HG03066 (cell line): ENCODE results near the gene RSU1.

Source experiments
- ATAC-seq: cut with Tn5 transposase; IDR thresholded peaks from one replicate; pipeline ENCODE4 v1.9.1; 2021; ENCODE audit warnings: low read depth; ENCODE audit not compliant: unreplicated experiment

Gene RSU1

DNA sequence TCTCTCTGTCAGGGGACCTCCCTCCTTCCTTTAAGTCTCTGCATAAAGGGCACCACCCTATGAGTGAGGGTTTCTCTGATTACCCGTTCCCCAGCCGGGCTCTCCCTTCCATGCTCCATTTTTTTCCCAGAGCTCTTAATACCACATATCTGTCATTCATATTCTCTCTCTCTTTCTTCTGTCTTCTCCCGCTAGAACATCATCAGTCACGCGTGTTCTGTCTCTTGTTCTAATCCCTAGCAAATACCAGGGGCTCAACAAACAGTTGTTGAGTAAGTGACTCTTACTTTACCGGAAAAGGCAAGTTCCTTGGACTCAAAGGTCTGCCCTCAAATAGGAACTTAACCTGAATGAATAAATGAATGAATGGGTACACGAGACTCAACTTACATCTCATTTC lies 68.5 kb downstream of the RSU1 start:
- ATAC-seq: no peak

DNA sequence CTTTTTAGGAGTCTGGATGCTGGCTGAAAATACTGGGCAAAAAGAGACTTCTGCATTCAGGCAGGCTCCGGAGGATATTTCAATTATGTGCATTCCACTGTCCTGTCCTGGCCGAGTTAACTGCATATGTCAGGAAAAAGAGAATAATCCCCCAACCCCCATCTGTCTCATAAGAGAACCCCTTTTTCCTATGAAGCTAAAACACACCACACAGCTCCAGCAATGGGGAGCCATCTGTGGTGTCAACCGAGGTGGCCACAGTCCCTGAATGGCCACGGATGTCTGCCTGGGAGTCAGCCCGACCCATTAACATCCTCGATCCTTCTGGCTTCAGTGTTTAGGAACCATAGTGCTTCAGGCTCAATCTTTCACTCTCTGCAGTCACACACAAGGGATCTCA lies 70.4 kb downstream of the RSU1 start:
- no peak for ATAC-seq

DNA sequence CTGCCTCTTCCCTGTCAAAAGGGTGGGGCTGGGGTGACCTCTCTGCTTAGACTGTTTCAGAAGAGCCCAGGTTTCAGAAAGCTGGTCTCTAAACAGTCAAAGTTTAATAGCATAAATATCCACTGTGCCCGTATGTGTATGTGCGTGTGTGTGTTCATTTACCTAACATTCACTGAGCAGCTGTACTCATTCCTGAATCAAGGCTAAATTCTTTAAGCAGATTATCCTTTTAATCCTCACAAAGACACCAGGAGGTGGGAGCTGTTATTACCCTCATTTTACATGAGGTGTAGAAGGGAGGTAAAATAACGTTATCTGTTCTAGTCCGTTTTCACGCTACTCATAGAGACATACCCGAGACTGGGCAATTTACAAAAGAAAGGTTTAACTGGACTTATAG lies 72.2 kb downstream of the RSU1 start:
- ATAC-seq: no peak

DNA sequence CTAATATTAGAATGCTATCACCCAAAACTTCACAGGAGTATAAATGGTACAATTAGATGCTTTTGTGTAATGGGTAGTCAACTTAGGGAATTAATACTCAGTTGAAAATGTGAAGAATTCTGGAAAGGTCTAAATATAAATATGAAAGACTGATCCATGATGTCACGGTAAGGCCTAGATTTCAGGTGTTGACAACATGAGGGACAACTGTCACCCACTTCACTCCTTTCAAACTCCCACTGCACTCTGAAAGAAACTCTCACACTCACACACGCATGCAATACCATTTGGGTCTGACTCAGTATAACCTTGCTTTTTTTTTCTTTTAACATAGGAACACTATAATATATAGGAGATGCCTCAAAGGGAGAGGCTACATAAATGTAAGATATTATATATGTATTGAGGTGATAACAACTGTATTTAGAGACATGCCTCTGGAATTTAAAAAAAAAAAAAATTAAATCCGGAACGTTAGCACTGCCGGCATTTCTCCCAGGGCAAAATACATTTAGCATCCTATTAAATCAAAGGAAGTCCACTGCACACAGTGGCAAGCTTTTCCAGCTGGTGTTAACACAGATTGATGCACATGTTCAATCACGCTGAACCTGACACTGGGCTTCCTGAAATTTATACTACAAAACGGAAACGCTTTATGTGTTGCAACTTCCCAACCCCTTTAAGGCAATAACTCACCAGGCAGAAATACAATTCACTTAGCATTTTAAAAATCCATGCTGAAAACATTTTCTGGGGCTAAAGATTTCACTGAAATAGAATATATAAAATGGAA lies 74.9 kb downstream of the RSU1 start:
- no peak for ATAC-seq

DNA sequence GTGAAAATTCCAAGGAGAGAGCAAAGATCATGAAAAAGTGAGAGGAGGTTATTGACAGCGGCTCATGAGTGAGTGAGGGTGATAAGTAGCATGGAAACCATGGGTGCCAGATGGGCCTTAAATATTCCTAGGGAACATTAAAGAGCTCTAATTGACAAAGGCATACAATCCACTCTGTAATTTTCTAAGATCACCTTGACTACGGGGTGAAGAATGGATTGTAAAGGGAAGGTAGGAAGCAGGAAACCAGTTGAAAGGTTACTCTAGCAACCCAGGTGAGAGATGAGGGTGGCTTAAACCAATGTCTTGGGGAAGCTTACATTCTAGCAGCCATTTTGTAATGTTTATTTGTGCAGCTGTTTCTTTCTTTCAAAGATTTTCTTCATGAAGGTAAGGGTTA lies 75.7 kb downstream of the RSU1 start:
- no peak for ATAC-seq

DNA sequence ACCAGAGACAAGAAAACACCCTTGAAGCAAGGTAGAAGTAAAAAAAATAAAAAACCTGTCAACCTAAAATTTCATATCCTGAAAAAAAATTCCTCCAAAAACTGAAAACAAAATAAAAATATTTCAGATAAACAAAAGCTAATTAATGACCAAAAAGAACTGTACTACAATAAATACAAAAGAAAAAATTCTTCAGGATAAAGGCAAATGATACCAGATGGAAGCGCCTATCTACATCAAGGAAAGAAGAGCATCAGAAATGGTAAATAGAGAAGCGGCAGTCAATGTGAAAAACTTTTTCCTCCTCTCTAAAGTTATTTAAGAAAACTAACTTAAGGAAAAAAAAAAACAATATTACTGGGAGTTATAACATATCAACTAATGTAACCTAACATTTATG lies 79.8 kb downstream of the RSU1 start:
- no peak for ATAC-seq

DNA sequence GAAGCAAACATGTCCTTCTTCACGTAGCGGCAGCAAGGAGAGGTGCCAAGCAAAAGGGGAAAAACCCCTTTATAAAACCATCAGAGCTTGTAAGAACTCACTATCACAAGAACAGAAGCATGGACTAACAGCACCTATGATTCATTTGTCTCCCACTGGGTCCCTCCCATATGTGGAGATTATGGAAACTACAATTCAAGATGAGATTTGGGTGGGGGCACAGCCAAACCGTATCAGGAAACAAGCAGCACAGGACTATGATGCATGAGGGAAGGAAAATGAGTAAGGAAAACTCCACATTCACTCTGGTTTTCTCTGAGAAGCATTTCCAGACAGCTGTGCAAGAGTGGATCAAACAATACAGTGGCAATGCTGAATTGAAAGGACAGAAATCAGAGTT lies 81.6 kb downstream of the RSU1 start:
- no peak for ATAC-seq

DNA sequence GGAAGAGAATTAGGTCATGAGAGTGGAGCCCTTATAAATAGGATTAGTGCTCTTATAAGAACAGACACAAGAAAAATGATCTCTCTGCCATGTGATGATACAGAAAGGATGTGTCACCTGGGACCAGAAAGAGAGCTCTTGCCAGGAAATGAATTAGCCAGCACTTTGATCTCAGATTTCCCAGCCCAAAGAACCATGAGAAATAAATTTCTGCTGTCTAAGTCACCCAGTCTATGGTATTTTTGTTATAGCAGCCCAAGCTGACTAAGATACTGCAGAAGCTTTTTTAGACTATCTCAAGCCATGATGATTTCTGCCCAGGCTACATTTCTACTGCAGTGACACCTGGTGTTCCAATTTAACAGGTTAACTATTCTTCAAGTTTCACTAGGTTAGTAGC lies 84.8 kb downstream of the RSU1 start:
- ATAC-seq: no peak

DNA sequence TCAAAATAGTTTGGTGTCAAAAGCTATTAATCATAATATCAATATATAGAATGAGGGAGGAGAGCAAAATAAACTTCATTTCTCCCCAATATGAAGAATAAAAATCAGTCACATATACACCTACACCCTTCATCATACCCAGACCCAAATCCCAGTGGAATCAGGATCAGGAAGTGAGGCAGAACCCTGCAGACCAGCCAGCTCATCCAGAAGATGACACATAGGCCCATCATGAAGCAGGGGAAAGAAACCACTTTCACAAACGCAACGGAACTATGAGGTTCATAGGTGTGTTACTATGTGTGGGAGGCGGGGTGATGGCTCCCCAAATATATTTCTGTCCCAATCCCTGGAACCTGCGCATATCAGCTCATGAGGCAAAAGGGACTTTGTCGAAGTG lies 89.0 kb downstream of the RSU1 start:
- no peak for ATAC-seq

DNA sequence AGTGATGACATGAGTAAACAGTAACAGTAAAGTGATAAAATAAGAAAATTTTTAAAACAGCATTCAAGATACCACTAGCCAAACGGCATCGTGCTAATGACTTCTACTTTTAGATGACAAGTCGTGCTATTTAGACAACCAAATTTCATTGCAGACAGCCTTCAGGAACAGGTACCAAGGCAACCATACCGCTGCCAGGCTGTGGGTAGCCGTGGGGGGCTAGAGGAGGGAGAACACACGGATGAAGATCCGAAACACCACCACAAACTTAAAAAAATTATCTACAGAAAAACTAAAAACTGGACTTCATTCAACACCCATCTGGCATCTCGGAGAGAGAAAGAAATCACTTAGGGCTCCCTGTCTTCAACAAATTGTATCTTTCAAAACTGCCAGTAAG lies 89.6 kb downstream of the RSU1 start:
- no peak for ATAC-seq

DNA sequence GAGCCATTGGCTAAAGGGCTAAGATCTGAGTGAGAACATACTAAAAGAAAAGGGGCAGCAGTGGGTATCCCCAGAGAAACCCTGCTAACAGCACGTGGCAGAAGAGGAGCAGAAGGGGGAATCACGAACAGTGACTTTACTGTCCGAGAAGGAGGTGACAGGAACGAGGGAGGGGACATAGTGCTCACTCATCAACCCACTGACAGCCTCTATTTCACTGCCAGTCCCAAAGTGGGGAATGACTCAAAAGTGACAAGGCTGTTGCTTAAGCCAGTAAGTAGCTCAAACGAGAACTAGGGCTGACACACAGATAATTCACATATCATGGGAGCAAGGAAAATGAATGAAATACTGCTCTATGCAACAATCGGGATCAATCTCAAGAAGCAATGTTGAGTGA lies 92.7 kb downstream of the RSU1 start:
- no peak for ATAC-seq

DNA sequence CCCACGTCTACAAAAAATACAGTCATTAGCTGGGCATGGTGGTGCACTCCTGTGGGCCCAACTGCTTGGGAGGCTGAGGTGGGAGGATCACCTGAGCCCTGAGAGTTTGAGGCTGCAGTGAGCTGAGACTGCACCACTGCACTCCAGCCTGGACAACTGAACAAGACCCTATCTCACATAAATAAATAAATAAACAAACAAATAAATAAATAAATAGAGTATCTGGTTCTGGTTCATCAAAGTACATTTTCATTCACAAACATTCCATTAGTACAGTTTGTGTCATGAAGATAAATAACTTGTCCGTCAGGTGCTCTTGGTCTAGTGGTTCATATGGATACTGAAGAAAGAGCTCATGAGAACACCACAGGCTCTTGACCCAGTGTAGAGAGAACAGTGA lies 96.4 kb downstream of the RSU1 start:
- no peak for ATAC-seq

DNA sequence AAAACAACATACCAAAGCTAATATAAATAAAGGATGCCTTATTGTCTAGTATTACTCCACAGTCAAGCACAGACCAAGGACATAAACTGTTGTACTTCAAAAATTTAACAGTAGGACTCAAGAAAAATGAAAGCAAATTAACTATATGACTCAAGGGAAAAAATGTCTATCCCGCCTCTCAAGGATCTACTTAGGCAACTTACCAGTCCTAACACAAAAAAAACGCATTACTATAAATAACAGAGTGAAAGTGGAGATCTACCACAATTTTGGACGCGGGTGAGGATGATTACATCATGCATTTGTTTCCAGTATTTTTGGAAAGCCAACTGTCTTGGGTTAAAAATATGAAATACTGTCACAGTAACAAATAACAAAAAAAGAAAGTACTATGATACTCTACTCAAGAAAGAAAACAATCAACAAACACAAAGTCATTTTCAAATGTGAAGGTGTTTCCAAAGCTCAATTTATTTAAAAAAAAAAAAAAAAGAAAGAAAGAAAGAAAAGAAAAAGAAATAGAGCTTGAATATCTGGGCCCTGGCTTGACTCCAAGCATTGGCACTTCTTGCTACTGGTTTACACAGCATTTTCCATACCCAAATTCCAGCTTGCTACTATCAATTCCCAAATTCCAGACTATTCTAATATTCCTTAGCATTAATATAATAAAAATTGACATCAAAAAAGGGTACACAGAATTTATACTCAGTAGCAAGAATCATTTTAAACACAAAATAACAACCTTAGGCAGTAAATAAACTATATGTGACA lies 99.4 kb downstream of the RSU1 start:
- no peak for ATAC-seq

DNA sequence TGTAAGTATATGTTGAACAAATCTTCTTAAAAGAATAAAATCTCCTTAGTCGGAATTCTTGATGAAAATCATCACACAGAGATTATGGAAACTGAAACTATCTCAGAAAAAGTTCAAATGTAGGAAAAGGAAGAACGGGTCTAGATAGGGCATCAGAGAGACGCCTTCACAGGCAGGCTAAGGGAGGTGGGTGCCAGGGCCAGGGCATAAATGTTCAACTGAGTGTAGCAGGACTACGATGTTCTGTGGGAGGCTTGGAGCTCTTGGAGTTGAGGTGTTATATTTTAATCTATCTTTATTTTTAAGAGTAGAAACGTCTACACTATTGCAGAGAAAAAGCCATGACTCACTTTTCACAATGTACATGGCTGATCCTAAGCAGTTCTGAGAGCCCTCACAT lies 101.2 kb downstream of the RSU1 start:
- ATAC-seq: no peak

DNA sequence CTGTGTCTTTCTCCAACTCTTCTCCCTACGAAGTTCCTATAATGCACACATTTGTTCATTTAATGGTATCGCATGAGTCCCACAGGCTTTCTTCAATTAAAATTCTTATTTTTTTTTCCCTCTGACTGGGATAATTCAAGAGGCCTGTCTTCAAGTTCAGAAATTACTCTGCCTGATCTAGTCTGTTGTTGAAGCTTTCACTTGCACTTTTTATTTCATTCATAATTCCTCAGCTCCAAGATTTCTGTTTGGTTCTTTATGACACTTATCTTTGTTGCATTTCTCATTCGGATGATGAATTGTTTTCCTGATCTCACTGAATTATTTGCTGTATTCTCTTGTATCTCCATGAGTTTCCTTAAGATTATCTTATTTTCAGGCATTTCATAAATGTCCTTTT lies 103.9 kb downstream of the RSU1 start:
- ATAC-seq: no peak

DNA sequence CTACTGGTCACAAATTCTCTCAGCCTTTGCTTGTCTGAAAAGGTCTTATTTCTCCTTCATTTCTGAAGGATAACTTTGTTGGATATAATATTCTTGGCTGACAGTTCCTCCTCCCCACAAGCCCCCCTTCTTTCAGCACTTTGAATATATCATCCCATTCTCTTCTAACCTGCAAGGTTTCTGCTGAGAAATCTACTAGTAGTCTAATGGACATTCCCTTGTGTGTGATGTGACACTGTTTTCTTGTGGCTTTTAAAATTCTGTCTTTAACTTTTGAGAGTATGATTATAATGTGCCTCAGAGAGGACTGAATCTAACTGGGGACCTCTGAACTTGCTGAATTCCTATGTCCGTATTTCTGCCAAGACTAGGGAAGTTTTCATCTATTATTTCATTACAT lies 104.3 kb downstream of the RSU1 start:
- ATAC-seq: no peak

DNA sequence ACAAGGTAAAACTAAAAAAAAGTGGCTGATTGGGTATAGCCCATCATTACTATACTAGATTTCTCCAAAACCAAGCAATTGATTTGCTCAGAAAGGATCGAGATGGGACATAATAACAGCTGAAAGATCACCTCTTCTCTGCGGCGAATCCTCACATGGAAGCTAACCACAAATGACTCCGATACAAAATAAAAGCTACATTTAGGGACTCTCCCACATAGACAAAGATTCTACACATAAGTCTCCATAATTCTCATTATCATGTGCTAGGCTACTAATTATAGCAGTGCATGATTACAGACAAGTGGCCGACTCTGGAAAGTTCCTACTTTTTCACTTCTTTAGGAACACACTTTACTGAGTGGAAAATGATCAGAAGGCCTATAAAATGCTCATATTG lies 116.9 kb downstream of the RSU1 start:
- ATAC-seq: no peak

DNA sequence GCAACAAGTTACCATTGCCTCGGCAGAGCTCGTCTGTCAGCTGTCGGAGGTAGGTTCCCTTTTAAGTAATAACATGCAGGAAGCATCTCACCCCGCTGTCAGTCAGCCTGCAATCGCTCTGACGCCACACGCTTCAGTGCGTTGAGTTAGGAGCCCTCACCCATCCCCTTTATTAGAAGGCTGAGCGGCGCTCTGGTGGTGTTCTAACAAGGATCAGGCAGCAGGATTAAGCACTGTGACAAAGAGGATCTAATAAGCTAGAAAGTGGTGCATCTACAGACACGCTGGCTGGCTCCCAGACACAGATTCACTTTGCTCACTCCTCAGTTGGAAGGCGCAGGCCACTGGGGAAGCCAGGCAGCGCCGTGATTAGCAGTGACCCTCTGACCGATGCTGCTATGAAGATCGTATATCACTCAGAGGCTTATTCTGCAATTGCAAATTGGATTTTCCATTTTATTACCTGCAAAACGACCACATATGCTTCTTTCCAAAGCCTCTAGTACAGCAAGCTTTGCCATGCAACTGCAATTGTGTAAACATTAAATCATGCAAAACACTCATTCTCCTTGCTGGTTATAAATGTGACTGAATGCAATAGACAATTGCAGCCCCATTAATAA lies 117.7 kb downstream of the RSU1 start:
- no peak for ATAC-seq

DNA sequence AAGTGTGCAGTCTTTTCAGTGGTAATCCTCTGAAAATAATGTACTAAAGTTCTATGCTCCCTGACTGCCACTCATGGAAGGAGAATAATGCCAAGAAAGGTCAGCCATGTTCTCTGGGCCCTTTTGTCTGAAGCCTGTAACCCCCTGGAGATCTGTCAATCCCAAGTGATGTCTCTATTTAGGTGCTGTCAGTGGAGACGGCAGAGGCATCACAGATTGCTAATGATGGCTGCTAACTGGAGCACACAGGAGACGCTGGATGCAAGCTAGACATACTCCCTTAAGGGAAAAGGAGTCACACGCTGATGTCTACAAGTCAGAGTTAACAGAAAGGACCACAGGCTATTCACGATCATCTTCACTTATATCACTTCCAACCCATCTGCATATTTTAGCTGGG lies 118.8 kb downstream of the RSU1 start:
- no peak for ATAC-seq

DNA sequence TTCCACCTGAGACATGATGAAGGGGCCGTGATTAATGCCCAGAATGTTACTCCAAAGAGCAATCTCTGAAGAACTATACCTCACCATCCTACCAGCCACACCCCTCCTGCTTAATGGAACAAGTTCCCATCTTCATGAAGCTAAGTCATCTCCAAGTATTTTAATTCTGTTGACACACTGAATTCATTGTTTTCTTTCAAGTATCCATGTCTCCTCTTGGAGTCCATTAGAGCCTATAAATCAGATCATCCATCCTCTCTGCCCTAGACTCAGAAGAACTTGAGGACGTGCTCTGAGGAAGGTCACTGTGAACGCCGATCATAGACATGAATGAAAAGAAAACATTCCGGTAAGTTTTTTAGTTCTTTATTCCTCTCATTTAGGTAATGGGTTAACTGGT lies 126.8 kb downstream of the RSU1 start:
- ATAC-seq: no peak

DNA sequence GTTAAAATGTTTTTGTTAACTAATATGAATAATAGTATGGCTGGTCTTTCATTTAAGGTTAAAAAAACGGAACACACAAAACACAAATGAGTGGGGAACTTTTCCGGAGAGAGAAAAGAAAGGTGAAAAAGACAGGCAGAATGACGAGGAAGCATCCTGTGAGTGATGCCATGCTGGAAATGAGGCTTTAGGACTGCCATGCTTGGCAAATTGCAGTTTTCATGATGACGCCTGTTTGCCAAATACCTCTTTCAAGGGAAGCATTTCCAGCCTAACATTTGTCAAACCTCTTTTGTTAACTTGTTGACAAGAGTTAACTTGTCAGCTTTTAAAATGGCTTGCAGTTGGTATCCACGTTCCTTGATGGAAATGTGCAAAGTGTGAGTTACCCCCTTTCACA lies 127.5 kb downstream of the RSU1 start:
- no peak for ATAC-seq

DNA sequence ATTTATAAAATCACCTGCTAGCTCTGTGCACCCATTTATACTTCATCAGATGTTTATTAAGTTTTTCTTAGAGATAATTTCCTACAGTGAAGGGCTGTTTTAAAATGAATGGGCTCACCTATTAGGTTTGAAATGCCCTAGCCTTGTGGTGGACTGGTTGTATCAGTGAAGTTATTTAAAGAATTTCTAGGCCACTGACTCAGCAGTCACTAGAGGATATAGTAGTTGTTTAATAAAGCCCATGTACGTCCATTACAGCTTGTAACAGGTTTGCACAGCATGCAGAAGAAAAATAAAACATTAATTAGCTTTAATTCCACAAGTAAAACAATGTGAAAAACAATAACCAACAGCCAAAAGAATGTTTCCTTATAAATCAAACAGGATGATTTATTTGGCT lies 128.0 kb downstream of the RSU1 start:
- no peak for ATAC-seq
